Neural progenitor cell (in vitro differentiated cells): ENCODE data around the gene MYH7.

Source experiments
- CTCF ChIP-seq: fragments of 200-600 bp; sonication (generic); IDR thresholded peaks from 2 replicates; pipeline ENCODE4 v1.5.1; 2017; ENCODE audit warnings: antibody characterized with exemption, mild to moderate bottlenecking
- EZH2 ChIP-seq: fragments of 200-600 bp; sonication (generic); IDR thresholded peaks from 2 replicates; pipeline ENCODE4 v1.6.1; 2017; ENCODE audit warnings: antibody characterized with exemption, mild to moderate bottlenecking, moderate library complexity
- EZH2phosphoT487 ChIP-seq: fragments of 200-600 bp; sonication (generic); IDR thresholded peaks from 2 replicates; pipeline ENCODE4 v1.6.1; 2017; ENCODE audit warnings: antibody characterized with exemption

DNA sequence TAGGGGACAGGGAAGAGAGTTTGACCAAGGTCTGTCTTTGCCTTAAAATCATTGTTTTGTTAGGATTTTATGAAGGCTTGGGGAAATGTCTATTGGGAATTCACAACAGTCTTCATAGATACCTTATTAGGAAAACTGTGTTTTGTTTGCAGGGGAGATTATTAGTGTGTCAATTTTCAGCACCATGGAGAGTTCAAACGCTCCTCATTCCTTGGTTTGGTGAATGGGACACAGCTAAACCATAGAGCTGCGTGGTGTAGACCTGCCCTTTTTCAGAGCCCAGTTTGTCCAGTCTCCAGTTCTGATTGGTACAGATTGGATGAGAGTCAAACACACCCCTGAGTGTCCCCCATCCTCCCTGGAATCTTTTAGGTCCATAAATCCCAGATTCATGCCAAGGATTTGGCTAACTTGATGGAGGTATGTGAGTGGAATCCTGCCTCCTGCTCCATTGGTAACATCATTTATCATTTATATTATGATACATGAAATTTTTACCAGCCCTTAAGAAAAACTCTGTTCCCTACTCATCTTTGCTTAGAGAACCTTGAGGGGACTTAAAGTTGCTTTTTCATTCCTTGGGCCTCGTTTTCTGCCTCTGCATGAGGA, 46.0 kb upstream of the MYH7 start:
- no peak for TF ChIP-seq EZH2phosphoT487
- TF ChIP-seq CTCF = no peak
- no peak for TF ChIP-seq EZH2
